SHP77 treated with DMSO at 0.1 percent for 48 hours (cell line): ENCODE data around the gene ZKSCAN8.
"Not testable (repeated sequence)": the region's sequence is repeated elsewhere in the genome, so short reads cannot be mapped to it uniquely, and the experiment has no call there.

Experiments
- DNase-seq: peaks from one replicate; lab custom pipeline; 2025; lab: John Stamatoyannopoulos, UW

ZKSCAN8 gene

DNA sequence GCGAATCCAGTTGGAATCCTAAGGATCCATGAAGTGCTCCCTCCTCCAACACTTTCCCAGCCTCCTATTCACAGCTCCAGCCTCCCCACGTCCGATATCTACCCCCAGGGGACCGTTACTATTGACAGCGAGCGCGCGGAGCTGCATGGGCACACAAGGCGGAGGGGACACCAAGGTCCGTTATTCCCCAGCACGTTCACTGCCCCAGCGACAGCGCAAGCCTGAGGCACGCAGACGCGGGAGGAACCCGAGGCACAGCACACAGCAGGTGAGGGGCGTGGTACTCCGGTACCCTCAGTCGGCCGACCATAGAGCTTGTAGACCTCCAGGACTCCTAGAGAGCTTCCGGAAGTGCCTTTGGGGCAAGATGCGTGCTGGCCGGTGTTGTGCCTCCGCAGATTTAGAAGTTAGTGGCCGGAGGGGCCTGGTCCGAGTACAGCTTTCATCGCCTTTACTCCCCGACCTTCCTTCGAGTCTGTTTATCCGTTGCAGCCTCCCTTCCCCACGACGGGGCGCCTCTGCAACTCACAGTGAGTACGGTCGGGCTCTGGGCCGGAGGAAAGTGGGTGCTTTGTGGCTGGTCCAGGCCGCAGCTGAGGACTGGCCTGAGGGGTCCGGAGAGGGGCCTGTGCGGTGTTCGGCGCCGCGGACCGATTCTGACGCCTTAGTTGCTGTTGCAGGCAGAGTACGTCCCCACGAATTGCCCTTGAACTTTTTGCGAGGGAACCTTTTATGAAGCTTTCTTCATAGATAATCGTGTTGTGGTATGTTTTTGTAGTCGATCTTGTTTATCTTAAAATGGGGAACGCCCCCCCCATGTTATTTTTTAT is at the start of gene ZKSCAN8:
Gene ZKSCAN8, plus strand, starts transcription at position 384 of the 830 bp plus-strand sequence. CDS start 6,525 bp downstream, outside the sequence.
- peak; percentile 94 for DNase-seq

DNA sequence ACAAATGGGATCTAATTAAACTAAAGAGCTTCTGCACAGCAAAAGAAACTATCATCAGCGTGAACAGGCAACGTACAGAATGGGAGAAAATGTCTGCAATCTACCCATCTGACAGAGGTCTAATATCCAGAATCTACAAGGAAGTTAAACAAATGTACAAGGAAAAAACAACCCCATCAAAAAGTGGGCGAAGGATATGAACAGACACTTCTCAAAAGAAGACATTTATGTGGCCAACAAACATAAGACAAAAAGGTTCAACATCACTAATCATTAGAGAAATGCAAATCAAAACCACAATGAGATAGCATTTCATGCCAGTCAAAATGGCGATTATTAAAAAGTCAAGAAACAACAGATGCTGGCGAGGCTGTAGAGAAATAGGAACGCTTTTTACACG is 39.5 kb upstream of the ZKSCAN8 start:
- DNase-seq, result not testable (repeated sequence)

- not testable (repeated sequence) for DNase-seq
Observed at GRCh38 chr6:28102699-28103098, 39.0 kb upstream of the ZKSCAN8 start.

- DNase-seq, result peak; percentile 55
Observed at GRCh38 chr6:28104392-28105244, 37.1 kb upstream of the ZKSCAN8 start.

- peak; percentile 25 for DNase-seq
Observed at GRCh38 chr6:28105245-28105639, 36.4 kb upstream of the ZKSCAN8 start.

- DNase-seq, result no peak
Observed at GRCh38 chr6:28107506-28107905, 34.2 kb upstream of the ZKSCAN8 start.

GRCh38 chr6:28111964-28112363 is 29.7 kb upstream of the ZKSCAN8 start:
- DNase-seq, result no peak

GRCh38 chr6:28115799-28116198 is 25.9 kb upstream of the ZKSCAN8 start:
- DNase-seq, result no peak

GRCh38 chr6:28117386-28118050 is 24.2 kb upstream of the ZKSCAN8 start:
- no peak for DNase-seq

DNA sequence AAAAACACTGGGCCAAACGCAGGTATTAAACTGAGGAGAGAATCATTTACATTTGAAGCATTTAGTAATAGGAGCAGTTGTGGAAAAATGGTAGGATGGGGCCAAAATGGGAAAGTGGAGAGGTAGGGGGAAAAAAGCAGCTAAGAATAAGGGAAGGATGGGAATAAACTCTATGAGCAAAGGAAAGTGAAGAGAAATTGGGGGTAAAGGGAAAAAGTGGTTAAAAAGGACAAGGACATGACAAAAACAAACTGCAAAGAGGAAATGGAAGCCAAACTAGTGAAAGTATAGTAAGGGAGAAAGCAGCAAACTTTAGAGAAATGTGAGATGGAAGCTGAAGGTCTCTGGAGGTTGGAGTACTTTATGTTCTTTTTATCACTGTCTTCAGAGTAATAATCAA is 23.5 kb upstream of the ZKSCAN8 start:
- DNase-seq, result no peak

- no peak for DNase-seq
Observed at GRCh38 chr6:28121876-28122275, 19.8 kb upstream of the ZKSCAN8 start.

DNA sequence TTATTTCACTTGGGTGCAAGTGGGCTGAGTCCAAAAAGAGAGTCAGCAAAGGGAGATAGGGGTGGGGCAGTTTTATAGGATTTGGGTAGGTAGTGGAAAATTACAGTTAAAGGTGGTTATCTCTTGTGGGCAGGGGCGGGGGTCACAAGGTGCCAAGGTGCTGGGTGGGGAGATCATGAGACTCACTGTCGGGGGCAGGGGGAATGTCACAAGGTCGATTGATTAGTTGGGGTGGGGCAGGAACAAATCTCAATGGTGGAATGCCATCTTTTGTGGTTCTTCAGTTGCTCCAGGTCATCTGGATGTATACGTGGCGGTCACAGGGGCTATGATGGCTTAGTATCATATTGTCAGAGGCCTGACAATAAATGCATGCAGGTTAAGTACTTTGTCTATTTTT is 19.4 kb upstream of the ZKSCAN8 start:
- DNase-seq, result not testable (repeated sequence)

DNA sequence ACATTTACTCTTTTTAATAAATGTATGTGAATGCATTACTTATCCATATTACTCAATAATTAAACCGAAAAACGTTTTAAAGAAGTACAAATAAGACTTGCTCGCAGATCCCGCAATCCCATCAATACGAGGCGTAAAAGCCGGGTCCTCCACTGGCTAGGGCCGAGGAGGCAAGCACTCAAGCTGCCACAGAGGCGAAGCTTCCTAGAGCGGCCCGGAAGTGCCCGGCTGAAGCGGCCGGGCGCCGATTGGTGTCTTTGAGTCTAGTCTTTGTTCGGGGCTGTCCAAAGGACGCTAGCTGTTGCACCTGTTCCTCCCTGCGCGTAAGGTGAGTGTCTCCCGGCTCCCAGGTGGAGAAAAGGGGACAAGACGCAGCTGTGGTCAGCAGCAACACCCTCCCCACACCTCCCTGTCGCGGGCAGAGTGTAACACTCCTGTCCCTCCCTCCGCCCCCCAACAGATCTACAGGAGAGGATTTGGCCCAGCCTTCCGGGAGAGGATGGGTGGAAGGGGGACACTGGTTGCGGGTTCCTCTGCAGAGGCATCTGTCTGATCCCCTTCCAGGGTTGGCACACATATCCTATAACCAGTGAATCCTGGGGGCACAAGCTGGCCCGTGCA is 17.2 kb upstream of the ZKSCAN8 start, which contains the start of gene ZSCAN16:
Gene ZSCAN16, plus strand, starts transcription at position 260 of the 621 bp plus-strand sequence. CDS start 835 bp downstream, outside the sequence.
- DNase-seq, result peak; percentile 85

DNA sequence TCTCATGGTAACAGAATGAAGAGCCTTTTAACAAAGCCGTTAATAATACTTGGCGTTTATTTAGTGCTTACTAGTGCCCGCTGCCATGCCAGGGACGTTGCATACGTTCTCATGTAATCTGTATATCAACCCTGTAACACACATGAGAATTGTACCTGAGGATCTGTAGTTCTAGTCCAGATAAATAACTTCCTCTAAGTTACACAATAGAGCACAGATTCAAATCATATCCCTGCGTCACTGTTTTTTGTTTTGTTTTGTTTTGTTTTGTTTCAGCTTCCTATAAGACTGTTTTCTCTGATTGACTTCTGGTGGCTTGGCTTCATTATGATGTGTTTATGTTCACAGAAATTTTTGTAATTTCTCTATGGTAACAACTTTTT is 16.7 kb upstream of the ZKSCAN8 start:
- no peak for DNase-seq

- no peak for DNase-seq
Observed at GRCh38 chr6:28125401-28125800, 16.3 kb upstream of the ZKSCAN8 start.

DNA sequence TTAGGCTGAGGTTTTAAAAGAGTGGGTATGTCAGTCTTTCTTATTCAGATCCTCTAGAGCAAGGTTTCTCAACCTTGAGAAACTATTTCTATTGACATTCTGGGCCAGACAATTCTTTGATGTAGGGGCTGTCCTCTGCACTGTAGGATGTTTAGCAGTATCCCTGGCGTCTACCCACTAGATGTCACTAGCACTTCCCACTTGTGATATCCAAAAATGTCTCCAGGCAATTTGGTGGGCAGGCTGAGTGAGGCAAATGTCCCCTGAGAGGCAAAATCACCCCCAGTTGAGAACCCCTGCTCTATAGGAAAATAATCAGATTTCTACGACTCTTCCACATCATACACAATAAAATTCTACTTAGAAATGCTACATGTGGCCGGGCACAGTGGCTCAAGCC is 7.7 kb upstream of the ZKSCAN8 start:
- no peak for DNase-seq

DNA sequence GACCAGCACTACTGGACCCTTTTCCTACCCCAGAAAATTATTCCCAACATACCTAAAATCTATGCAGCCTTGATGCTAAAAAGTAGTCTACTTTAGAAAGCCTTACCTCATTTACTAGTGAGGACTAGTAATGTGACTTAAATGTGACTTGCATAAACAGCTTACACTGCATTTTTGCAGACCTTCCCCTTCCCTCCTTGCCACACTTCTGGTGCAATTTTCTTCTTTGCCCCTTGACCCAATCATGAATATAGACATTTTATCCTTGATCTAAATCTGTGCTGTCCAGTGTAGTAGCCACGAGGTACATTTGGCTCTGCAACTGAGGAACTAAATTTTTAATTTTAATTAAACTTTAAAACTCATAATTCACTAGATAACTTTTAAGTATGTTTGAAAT is 7.0 kb upstream of the ZKSCAN8 start:
- DNase-seq, result no peak

DNA sequence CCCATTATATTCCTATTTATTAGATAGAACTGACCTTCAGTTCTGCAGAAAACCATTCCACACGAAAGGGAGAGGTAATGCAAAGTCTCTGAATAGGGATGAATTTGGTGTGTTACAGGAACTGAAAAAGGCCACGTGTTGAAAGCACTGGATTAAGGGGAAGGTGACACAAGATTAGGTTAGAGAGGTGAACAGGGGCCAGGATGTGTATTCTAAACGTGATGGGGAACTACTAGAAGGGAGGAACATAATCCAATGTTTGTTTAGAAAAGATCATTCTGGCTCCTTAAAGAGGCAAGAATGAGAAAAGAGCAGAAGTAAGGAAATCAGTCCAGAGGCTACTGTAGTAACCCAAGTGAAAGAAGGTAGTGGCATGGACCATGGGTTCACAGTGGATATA is 6.3 kb upstream of the ZKSCAN8 start:
- DNase-seq, result no peak

- peak; percentile 84 for DNase-seq
Observed at GRCh38 chr6:28136585-28137504, 4.8 kb upstream of the ZKSCAN8 start.

- no peak for DNase-seq
Observed at GRCh38 chr6:28137505-28137981, 4.1 kb upstream of the ZKSCAN8 start.
